AG08395 (cell line): ENCODE results near the gene MCUB.
"Not testable (repeated sequence)": the region's sequence is repeated elsewhere in the genome, so short reads cannot be mapped to it uniquely, and the experiment has no call there.

ENCODE experiments used
- DNase-seq: peaks from one replicate; pipeline ENCODE4 v3.0.0; 2012; ENCODE audit warnings: mixed read lengths, low spot score

MCUB gene

GRCh38 chr4:109631532-109632108, 71.6 kb downstream of the MCUB start:
- no peak for DNase-seq

GRCh38 chr4:109640644-109641043, 80.6 kb downstream of the MCUB start:
- no peak for DNase-seq

GRCh38 chr4:109645874-109646710, 86.0 kb downstream of the MCUB start:
- DNase-seq, result no peak

- no peak for DNase-seq
Observed at GRCh38 chr4:109648266-109648996, 88.4 kb downstream of the MCUB start.

- no peak for DNase-seq
Observed at GRCh38 chr4:109648997-109649575, 89.0 kb downstream of the MCUB start.

DNA sequence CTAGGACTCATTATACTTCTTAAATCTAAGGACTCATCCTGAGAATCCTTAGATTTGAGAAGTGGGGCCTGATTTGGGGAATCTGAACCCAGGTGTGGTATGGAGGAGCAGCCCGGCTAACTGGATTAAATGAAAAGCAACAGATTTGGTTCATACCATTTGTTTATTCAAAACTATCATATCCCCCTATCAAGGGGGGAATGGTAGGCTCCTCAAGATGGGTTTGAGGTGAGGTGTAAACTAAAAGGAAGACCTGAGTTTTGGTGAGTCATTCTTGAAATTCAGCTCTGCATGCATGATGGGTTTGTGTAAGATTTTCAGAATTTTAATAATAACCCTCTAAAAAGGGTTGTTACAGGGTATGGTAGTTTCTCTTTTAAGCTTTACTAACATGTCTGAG, 89.8 kb downstream of the MCUB start:
- no peak for DNase-seq

DNA sequence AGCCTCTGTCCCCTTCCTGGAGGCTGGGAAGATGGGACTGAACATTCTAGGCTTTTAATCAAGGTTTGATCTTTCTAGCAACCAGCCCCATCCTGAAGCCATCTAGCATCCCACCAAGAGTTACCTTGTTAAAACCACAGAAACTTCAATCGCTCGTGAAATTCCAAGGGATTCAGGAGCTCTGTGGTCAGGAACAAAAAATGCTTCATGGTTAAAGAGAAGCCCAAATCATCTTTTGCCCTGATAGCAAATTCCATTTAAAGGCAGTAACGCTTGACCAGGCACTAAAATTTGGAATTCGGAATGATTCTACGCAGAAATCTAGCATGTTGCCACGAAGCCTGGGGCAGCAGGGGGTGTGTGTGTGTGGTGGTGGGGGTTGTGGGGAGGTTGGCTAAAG, 95.3 kb downstream of the MCUB start:
- no peak for DNase-seq

GRCh38 chr4:109657854-109658418, 97.9 kb downstream of the MCUB start:
- no peak for DNase-seq

DNA sequence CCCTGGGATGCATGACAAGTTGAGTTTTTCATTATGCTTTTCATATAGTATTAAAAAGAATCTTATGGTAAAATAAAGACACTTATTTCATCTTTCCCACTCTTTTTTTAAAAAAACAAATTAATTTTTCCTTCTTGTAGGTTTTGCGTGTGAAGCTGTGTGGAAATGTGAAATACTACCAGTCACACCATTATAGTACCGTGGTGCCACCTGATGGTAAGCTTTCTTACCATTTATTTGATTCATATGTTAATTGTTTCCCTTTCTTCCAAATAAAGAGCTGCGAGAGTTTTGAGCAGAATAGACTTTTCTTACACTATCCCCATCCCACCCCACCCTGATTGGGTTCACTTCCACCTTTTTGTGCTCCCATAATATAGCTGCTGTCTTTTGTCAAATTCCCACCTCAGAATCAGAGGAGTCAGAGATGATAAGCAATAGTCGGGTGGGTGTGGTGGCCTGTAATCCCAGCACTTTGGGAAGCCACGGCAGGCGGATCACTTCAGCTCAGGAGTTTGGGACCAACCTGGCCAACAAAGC, 98.9 kb downstream of the MCUB start:
- DNase-seq, result no peak

DNA sequence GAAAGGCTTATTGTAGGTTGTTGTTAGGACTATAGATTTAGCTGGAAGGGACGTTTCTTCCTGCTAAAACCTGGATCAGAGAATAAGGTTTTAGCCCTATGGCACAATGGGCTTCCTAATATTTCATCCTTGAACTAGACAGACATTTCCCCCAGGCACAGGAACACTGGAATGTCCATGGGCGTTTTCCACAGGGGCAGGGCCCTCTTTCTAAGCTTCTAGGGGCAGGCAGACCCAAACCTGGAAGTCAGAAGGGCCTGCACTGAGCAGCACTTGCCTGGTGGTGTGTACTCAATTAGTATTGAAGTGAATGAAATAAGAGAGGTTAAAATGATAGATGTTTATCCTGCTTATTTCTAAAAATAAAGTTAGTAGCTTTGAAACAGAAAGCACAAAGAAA, 102.1 kb downstream of the MCUB start:
- no peak for DNase-seq

GRCh38 chr4:109662771-109663170, 102.7 kb downstream of the MCUB start:
- no peak for DNase-seq

DNA sequence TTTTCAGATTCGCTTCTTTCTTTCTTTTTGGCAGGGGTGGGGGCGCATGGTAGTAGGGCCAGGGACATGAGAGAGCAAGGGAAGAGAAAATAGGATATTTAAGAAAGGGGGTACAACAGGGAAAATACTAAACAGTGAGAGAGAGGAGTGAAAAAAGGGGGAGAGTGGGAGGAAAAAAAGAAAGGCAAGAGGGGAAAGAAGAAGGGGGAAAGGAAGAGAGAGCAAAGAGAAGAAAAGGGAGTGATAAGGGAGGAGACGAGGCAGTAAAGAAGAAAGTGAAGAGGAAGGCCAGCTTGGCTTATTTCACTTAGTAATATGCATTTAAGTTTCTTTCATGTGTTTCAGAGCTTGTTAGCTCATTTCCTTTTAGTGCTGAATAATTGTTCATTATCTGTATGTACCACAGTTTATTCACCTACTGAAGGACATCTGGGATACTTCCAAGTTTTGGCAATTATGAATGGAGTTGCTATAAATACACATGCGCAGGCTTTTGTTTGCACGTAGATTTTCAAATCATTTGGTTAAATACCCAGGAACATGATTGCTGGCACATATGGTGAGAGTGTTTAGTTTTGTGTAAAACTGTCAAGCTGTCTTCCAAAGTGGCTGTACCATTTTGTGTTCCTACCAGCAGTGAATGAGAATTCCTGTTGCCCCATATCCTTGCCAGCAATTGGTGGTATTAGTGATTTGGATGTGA, 105.9 kb downstream of the MCUB start:
- no peak for DNase-seq

DNA sequence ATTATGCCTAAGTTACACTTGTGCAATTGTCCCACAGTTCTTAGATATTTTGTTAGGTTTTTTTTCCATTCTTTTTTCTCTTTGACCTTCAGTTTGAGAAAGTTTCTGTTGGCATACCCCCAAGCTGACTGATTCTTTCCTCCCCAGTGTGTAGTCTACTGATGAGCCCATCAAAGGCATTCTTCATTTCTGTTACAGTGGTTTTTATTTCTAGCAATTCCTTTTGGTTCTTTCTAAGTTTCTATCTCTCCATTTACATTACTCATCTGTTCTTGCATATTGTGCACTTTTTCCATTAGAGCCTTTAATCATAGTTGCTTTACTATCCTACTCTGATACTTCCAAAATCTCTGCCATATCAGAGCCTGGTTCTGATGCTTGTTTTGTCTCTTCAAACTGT, 111.3 kb downstream of the MCUB start:
- no peak for DNase-seq

DNA sequence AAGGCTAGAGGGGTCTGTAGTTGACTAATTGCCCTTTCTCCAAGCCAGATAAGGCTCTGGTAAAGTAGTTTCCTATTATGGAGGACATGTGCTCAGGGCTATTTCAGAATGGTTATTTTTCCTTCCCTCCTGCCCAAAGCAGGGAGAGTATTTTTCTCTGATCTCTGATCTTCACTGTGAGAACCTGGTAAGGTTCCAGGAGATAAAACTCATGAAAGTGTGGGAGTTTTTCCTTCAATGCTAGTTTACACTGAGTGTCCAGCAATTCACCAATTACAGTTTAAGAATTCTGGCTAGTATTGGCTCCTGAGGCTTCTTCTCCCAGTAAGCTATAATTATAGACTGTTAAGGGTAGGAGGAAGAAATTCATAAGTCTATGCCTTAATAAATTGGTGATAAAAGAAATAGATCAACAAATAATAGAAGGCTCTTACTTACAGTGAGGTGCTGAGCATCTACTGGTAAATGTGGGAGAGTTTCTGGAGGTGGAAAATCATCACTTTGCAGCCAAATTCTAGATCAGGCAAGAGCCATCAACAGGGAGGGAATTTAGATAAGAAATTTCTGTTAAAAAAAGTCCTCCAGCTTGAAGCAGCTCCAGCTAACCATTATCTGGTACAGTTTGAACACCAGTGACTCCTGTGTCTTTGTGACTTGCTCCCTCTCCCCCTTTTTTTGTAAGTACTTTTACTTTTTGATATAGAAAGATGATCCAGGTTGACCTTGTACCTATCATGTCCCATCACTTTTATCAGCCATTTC, 112.3 kb downstream of the MCUB start:
- no peak for DNase-seq

GRCh38 chr4:109673303-109673702, 113.3 kb downstream of the MCUB start:
- DNase-seq, result no peak

GRCh38 chr4:109675181-109675580, 115.1 kb downstream of the MCUB start:
- DNase-seq, result no peak

DNA sequence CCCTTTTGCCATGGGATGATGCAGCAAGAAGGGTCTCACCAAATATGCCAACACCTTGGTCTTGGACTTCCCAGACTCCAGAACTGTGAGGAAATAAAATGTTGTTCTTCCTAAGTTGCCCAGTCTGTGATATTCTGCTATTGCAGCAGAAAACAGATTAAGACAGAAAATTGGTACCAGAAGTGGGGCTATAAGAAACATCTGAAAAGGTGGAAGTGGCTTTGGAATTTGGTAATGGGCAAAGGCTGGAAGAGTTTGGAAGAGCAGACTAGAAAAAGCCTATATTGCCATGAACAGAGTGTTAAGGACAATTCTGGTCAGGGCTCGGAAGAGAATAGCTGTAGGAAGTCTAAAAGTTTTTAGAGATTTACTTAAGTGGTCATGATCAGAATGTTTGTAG, 115.8 kb downstream of the MCUB start:
- DNase-seq, result no peak

- DNase-seq, result no peak
Observed at GRCh38 chr4:109676886-109677285, 116.8 kb downstream of the MCUB start.

- DNase-seq, result not testable (repeated sequence)
Observed at GRCh38 chr4:109678472-109678871, 118.4 kb downstream of the MCUB start.

DNA sequence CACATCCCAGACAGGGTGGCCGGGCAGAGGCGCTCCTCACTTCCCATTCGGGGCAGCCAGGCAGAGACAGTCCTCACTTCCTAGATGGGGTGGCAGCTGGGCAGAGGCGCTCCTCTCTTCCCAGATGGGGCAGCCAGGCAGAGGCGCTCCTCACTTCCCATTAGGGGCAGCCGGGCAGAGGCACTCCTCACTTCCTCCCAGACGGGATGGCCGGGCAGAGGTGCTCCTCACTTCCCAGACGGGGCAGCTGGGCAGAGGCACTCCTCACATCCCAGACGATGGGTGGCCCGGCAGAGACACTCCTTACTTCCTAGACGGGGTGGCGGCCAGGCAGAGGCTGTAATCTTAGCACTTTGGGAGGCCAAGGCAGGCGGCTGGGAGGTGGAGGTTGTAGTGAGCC, 118.9 kb downstream of the MCUB start:
- DNase-seq, result not testable (repeated sequence)

DNA sequence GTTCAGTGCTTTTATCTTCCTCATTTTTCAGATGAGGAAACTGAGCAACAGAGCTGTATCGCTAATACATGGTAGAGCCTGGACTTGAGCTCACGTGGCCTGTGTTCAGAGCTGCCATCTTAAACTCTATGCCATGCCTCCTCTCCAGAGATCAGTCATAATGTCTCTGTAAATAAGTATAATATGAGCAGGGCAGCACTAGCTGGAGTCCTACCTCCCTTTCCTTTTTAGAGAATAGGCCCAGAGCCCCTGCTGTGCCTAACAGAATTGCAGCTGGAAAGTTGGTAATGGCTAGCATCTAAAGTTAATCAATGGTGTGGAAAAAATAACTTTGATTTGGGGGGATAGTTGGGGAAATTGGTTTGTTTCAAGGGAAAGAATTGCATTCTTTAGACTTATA, 122.8 kb downstream of the MCUB start:
- DNase-seq, result no peak
